ENCODE results near the gene IFI6. TPM values are rescaled to one million over a fixed set of nuclear protein-coding genes. Genes with fewer than 3 reads are reported as not detected.
A peak's percentile ranks its signal among the peaks of the same experiment; 100 is the strongest.

The IFI6 gene
- total and polyA plus RNA-seq, 4 donors, result 5.9 to 339 (median 169) TPM

DNA sequence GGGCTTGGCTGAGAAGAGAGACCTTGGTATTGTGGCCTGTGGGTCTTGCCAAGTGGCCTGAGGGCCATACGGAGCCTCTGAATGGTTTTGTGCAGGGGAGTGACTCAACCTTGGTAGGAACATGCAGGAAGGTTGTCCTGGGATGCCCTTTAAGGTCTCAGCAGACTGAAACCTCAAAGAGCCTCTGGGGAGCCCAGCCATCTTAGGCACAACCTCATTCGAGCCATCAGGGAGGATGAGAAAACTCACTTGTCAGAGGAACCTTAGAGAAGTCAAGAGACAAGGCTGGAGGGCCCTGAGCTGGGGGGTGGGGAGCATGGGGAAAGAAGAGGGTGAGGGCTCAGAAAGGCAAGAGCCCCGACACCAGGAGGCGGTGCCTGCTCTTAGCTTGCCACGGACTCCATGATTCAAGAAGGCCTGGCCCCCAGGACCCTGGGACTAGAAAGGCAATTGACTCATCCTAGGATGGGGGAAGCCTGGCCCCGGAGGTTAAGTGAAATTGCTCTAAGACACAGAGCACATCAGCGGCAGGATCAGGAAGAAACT is 13.0 kb downstream of the IFI6 start:
- Histone ChIP-seq H3K27me3 (ENCODE audit: control insufficient read depth in 4 of 4, insufficient read depth in 4 of 4, low read length in 3 of 4) (no peaks in the 10 kb centered on the region), H3K9me3 (ENCODE audit: control insufficient read depth in 4 of 4, low read length in 3 of 4) (no peaks in the 10 kb centered on the region), H3K36me3 (ENCODE audit: control insufficient read depth in 4 of 4, insufficient read depth in 3 of 4, low read depth in 1 of 4, low read length in 3 of 4) (no peaks in the 10 kb centered on the region), H3K4me1 (ENCODE audit: control insufficient read depth in 4 of 4, insufficient read depth in 4 of 4, low read length in 3 of 4) (peaks cover 0 to 16% (median 5%) of the 10 kb centered on the region in 4 donors), H3K4me3 (ENCODE audit: low read depth in 1 of 3, low read length in 3 of 3) (no peak overlapping the region), H3K9ac (ENCODE audit: low read depth in 1 of 2, low read length in 2 of 2) (peak overlapping the region in 1 of 2 donors; percentile 52), H3K27ac (ENCODE audit: low read depth in 1 of 2, low read length in 2 of 2) (peak overlapping the region; percentile 17 to 54)
- no peak for TF ChIP-seq EGR1 (IDR thresholded peaks at IDR 0.05; ENCODE audit: low read depth in 2 of 2)
- no peak for TF ChIP-seq GABPA (IDR thresholded peaks at IDR 0.05 in 1 of 2, conservative IDR thresholded peaks at IDR 0.05 in 1 of 2)
- TF ChIP-seq NR2F2 (IDR thresholded peaks at IDR 0.05), result no peak
- TF ChIP-seq TAF1 (conservative IDR thresholded peaks at IDR 0.05), result no peak
- TF ChIP-seq YY1 (IDR thresholded peaks at IDR 0.05), result no peak
- no peak for TF ChIP-seq FOXA2 (IDR thresholded peaks at IDR 0.05)
- TF ChIP-seq, protein P1, sequence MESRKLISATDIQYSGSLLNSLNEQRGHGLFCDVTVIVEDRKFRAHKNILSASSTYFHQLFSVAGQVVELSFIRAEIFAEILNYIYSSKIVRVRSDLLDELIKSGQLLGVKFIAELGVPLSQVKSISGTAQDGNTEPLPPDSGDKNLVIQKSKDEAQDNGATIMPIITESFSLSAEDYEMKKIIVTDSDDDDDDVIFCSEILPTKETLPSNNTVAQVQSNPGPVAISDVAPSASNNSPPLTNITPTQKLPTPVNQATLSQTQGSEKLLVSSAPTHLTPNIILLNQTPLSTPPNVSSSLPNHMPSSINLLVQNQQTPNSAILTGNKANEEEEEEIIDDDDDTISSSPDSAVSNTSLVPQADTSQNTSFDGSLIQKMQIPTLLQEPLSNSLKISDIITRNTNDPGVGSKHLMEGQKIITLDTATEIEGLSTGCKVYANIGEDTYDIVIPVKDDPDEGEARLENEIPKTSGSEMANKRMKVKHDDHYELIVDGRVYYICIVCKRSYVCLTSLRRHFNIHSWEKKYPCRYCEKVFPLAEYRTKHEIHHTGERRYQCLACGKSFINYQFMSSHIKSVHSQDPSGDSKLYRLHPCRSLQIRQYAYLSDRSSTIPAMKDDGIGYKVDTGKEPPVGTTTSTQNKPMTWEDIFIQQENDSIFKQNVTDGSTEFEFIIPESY (IDR thresholded peaks at IDR 0.05), result no peak
- TF ChIP-seq RAD21 (IDR thresholded peaks at IDR 0.05), result no peak
- TF ChIP-seq, protein P2, sequence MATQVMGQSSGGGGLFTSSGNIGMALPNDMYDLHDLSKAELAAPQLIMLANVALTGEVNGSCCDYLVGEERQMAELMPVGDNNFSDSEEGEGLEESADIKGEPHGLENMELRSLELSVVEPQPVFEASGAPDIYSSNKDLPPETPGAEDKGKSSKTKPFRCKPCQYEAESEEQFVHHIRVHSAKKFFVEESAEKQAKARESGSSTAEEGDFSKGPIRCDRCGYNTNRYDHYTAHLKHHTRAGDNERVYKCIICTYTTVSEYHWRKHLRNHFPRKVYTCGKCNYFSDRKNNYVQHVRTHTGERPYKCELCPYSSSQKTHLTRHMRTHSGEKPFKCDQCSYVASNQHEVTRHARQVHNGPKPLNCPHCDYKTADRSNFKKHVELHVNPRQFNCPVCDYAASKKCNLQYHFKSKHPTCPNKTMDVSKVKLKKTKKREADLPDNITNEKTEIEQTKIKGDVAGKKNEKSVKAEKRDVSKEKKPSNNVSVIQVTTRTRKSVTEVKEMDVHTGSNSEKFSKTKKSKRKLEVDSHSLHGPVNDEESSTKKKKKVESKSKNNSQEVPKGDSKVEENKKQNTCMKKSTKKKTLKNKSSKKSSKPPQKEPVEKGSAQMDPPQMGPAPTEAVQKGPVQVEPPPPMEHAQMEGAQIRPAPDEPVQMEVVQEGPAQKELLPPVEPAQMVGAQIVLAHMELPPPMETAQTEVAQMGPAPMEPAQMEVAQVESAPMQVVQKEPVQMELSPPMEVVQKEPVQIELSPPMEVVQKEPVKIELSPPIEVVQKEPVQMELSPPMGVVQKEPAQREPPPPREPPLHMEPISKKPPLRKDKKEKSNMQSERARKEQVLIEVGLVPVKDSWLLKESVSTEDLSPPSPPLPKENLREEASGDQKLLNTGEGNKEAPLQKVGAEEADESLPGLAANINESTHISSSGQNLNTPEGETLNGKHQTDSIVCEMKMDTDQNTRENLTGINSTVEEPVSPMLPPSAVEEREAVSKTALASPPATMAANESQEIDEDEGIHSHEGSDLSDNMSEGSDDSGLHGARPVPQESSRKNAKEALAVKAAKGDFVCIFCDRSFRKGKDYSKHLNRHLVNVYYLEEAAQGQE (IDR thresholded peaks at IDR 0.05), result no peak
- TF ChIP-seq HNF4A (conservative IDR thresholded peaks at IDR 0.05), result no peak
- TF ChIP-seq FOXA1 (IDR thresholded peaks at IDR 0.05), result no peak
- TF ChIP-seq RXRA (IDR thresholded peaks at IDR 0.05), result no peak
- TF ChIP-seq, protein P3, sequence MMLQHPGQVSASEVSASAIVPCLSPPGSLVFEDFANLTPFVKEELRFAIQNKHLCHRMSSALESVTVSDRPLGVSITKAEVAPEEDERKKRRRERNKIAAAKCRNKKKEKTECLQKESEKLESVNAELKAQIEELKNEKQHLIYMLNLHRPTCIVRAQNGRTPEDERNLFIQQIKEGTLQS (IDR thresholded peaks at IDR 0.05), result no peak
- TF ChIP-seq SP1 (IDR thresholded peaks at IDR 0.05), result no peak
- no peak for TF ChIP-seq HNF4G (IDR thresholded peaks at IDR 0.05)
- TF ChIP-seq, protein P4, sequence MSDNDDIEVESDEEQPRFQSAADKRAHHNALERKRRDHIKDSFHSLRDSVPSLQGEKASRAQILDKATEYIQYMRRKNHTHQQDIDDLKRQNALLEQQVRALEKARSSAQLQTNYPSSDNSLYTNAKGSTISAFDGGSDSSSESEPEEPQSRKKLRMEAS (IDR thresholded peaks at IDR 0.05), result no peak
- WGBS, result 71% methylated on average over 7 of the region's 7 CpGs
- DNase-seq (ENCODE audit: low spot score), result no peak

DNA sequence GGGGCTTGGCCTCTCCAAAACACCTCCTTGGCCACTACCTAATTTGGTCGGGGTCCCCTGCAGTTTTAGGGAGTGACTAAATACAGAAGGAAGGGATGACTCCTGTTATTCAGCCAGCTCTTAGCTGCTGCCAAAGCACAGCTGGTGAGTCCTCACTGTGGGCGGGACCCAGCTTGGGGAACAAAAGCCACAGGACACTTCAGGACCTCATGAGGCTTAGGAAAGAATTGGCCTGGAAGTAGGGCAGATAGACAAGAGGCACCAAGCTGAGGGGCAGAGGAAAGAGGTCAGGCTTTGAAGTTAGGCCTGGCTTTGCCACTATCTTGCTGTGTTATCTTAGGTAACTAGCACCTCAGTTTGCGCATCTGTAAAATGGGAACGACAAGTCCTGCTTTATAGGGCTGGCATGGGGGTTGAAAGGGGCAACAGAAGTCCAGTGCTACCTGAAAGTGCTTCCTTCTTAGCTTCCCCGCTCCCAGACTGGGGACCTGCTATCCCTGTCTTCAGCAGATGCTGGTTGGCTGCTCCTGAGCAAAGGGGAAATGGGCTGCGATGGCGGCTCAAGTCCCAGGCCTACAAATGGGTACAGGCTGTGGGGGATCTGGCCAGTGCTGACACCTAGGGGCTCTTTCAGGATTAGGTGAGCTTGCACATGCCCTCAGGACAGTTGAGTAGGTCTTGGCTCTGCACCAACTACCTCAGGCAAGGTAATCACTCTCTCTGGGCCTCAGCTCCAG is 15.7 kb downstream of the IFI6 start:
- WGBS, result 92% methylated on average over 7 of the region's 7 CpGs
- no peak overlapping the region for H3K4me3 ChIP-seq (ENCODE audit: low read depth in 1 of 3, low read length in 3 of 3)
- DNase-seq (ENCODE audit: low spot score), result no peak
- TF ChIP-seq TAF1 (conservative IDR thresholded peaks at IDR 0.05) (no peak), NR2F2 (IDR thresholded peaks at IDR 0.05) (no peak), SP1 (IDR thresholded peaks at IDR 0.05) (no peak), JUND (IDR thresholded peaks at IDR 0.05) (no peak)
- TF ChIP-seq, protein P5, sequence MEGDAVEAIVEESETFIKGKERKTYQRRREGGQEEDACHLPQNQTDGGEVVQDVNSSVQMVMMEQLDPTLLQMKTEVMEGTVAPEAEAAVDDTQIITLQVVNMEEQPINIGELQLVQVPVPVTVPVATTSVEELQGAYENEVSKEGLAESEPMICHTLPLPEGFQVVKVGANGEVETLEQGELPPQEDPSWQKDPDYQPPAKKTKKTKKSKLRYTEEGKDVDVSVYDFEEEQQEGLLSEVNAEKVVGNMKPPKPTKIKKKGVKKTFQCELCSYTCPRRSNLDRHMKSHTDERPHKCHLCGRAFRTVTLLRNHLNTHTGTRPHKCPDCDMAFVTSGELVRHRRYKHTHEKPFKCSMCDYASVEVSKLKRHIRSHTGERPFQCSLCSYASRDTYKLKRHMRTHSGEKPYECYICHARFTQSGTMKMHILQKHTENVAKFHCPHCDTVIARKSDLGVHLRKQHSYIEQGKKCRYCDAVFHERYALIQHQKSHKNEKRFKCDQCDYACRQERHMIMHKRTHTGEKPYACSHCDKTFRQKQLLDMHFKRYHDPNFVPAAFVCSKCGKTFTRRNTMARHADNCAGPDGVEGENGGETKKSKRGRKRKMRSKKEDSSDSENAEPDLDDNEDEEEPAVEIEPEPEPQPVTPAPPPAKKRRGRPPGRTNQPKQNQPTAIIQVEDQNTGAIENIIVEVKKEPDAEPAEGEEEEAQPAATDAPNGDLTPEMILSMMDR (IDR thresholded peaks at IDR 0.05; ENCODE audit: low read depth, low read length, missing input control), result no peak
- TF ChIP-seq, protein P3 (IDR thresholded peaks at IDR 0.05), result no peak
- TF ChIP-seq, protein P1 (IDR thresholded peaks at IDR 0.05), result no peak

More for the DNA sequence above, 15.7 kb downstream of the IFI6 start:
- Histone ChIP-seq H3K9ac (ENCODE audit: low read depth in 1 of 2, low read length in 2 of 2) (no peak overlapping the region), H3K27ac (ENCODE audit: low read depth in 1 of 2, low read length in 2 of 2) (no peak overlapping the region), H3K27me3 (ENCODE audit: control insufficient read depth in 4 of 4, insufficient read depth in 4 of 4, low read length in 3 of 4) (no peaks in the 10 kb centered on the region), H3K9me3 (ENCODE audit: control insufficient read depth in 4 of 4, low read length in 3 of 4) (no peaks in the 10 kb centered on the region), H3K36me3 (ENCODE audit: control insufficient read depth in 4 of 4, insufficient read depth in 3 of 4, low read depth in 1 of 4, low read length in 3 of 4) (no peaks in the 10 kb centered on the region), H3K4me1 (ENCODE audit: control insufficient read depth in 4 of 4, insufficient read depth in 4 of 4, low read length in 3 of 4) (peaks cover 0 to 11% (median 5%) of the 10 kb centered on the region in 4 donors)
